IMR-90 (cell line): Measurements from ENCODE around the gene C2orf80. TPM values are rescaled to one million over a fixed set of nuclear protein-coding genes. Genes with fewer than 3 reads are reported as not detected.

Experiments used
- ATAC-seq: fragments of 200-7000 bp; cut with Tn5 transposase; 2 replicates; pipeline ENCODE4 v1.9.1; 2020; ENCODE audit warnings: low read depth, mild to moderate bottlenecking, moderate library complexity
- BruUV-seq: library from RNA; stranded (reverse); fragments of 400-500 nt; replicated peaks from 2 replicates; lab custom pipeline; 2021; lab: Mats Ljungman, UMichigan
- CTCF ChIA-PET: fragments of 300-600 bp; formaldehyde crosslinking; extraction: SDS; loops from one replicate; lab custom pipeline; 2021; ENCODE audit warnings: antibody characterized with exemption; lab: Yijun Ruan, JAX
- POLR2A ChIA-PET: fragments of 300-600 bp; sonication (Branson Sonifier 250); formaldehyde crosslinking; loops from one replicate; lab custom pipeline; 2022; ENCODE audit warnings: antibody characterized with exemption; ENCODE audit not compliant: unreplicated experiment; lab: Charles Lee
- DNase-seq: peaks from one replicate; pipeline ENCODE4 v3.0.0; 2013
- H2AFZ ChIP-seq: replicated peaks from 2 replicates; pipeline ENCODE3; 2013; ENCODE audit warnings: low read length, mild to moderate bottlenecking; ENCODE audit not compliant: poor library complexity
- H2AK5ac ChIP-seq: 2 replicates; pipeline ENCODE4 v1.6.1; 2013; ENCODE audit warnings: low read depth, low read length, inconsistent platforms
- H2AK9ac ChIP-seq: replicated peaks from 2 replicates; pipeline ENCODE3; 2013; ENCODE audit warnings: mild to moderate bottlenecking, low read depth, low read length, moderate library complexity; ENCODE audit not compliant: poor library complexity
- H2BK120ac ChIP-seq: 2 replicates; pipeline ENCODE4 v1.6.1; 2013; ENCODE audit warnings: low read depth, low read length, inconsistent platforms
- H2BK15ac ChIP-seq: 3 replicates; pipeline ENCODE4 v1.6.1; 2013; ENCODE audit warnings: low read depth, low read length, inconsistent platforms
- H2BK20ac ChIP-seq: 2 replicates; pipeline ENCODE4 v1.6.1; 2013; ENCODE audit warnings: low read depth, mild to moderate bottlenecking, inconsistent platforms, low read length, moderate library complexity
- H2BK5ac ChIP-seq: 2 replicates; pipeline ENCODE4 v1.6.1; 2013; ENCODE audit warnings: mild to moderate bottlenecking, low read depth, low read length, inconsistent platforms; ENCODE audit not compliant: poor library complexity, severe bottlenecking
- H3K14ac ChIP-seq: replicated peaks from 2 replicates; pipeline ENCODE4 v1.6.1; 2013; ENCODE audit warnings: low read depth, low read length, inconsistent platforms
- H3K18ac ChIP-seq: 2 replicates; pipeline ENCODE4 v1.6.1; 2013; ENCODE audit warnings: low read depth, low read length, control low read depth
- H3K23ac ChIP-seq: 2 replicates; pipeline ENCODE4 v1.6.1; 2013; ENCODE audit warnings: low read depth, low read length, inconsistent platforms
- H3K27ac ChIP-seq: 2 replicates; pipeline ENCODE4 v1.5.1; 2013; ENCODE audit warnings: mild to moderate bottlenecking, control low read depth, low read length; ENCODE audit not compliant: insufficient read depth
- H3K27me3 ChIP-seq: 2 replicates; pipeline ENCODE4 v1.6.1; 2013; ENCODE audit warnings: low read length; ENCODE audit not compliant: control insufficient read depth, insufficient read depth
- H3K36me3 ChIP-seq: 2 replicates; pipeline ENCODE4 v1.6.1; 2013; ENCODE audit warnings: low read length, mixed read lengths; ENCODE audit not compliant: control insufficient read depth, insufficient read depth
- H3K4ac ChIP-seq: 2 replicates; pipeline ENCODE4 v1.6.1; 2013; ENCODE audit warnings: low read depth, low read length, inconsistent platforms
- H3K4me1 ChIP-seq: 2 replicates; pipeline ENCODE4 v1.6.1; 2013; ENCODE audit warnings: low read length, mixed read lengths; ENCODE audit not compliant: control insufficient read depth, insufficient read depth
- H3K4me2 ChIP-seq: 2 replicates; pipeline ENCODE4 v1.6.1; 2013; ENCODE audit warnings: low read depth, mild to moderate bottlenecking, control low read depth, low read length, moderate library complexity
- H3K4me3 ChIP-seq: 2 replicates; pipeline ENCODE4 v1.5.1; 2013; ENCODE audit warnings: low read depth, mild to moderate bottlenecking, control low read depth, low read length, moderate library complexity; ENCODE audit not compliant: insufficient read depth
- H3K56ac ChIP-seq: 2 replicates; pipeline ENCODE4 v1.6.1; 2013; ENCODE audit warnings: low read length, inconsistent platforms; ENCODE audit not compliant: insufficient read depth; ENCODE audit errors: extremely low read depth
- H3K79me1 ChIP-seq, 2 experiments: 2 replicates each; pipeline ENCODE4 v1.6.1; 2013; ENCODE audit warnings: low read length in 2 of 2, inconsistent platforms in 1 of 2, low read depth in 1 of 2
- H3K9ac ChIP-seq: 2 replicates; pipeline ENCODE4 v1.6.1; 2013; ENCODE audit warnings: low read depth, low read length, control low read depth
- H3K9me1 ChIP-seq: 2 replicates; pipeline ENCODE4 v1.6.1; 2013; ENCODE audit warnings: low read length, inconsistent platforms; ENCODE audit not compliant: insufficient read depth
- H3K9me3 ChIP-seq: 2 replicates; pipeline ENCODE4 v1.6.1; 2013; ENCODE audit warnings: low read length; ENCODE audit not compliant: control insufficient read depth, insufficient read depth
- H4K20me1 ChIP-seq: 2 replicates; pipeline ENCODE4 v1.6.1; 2013; ENCODE audit warnings: low read length, inconsistent platforms; ENCODE audit not compliant: insufficient read depth
- H4K5ac ChIP-seq: 2 replicates; pipeline ENCODE4 v1.6.1; 2013; ENCODE audit warnings: mild to moderate bottlenecking, low read depth, low read length, control low read depth
- H4K8ac ChIP-seq, 2 experiments: 2 replicates each; pipeline ENCODE4 v1.6.1; 2013; ENCODE audit warnings: low read depth in 2 of 2, low read length in 2 of 2, control low read depth in 1 of 2, inconsistent platforms in 1 of 2
- H4K91ac ChIP-seq: 2 replicates; pipeline ENCODE4 v1.6.1; 2013; ENCODE audit warnings: low read depth, low read length, inconsistent platforms; ENCODE audit not compliant: insufficient read depth
- CHD1 ChIP-seq: IDR thresholded peaks from 2 replicates; pipeline ENCODE4 v1.6.1; 2012; ENCODE audit warnings: low read depth, low read length, improper control_type of control experiment
- WGBS, 2 experiments: methylation state at CpG; one replicate each; pipeline versions ENCODE4 v1.1.5 to v1.1.7; 2013; ENCODE audit warnings: missing lambda C conversion rate in 2 of 2; ENCODE audit not compliant: insufficient read length in 1 of 2; ENCODE audit errors: extremely low coverage in 2 of 2; 5-methylcytosine and 5-hydroxymethylcytosine counted together
- dilution Hi-C: fragments of 300-500 bp; cut with HindIII; formaldehyde crosslinking; loops from one replicate; pipeline ENCODE4 v1.14.3; 2018; ENCODE audit warnings: low sequenced_read_pairs; ENCODE audit not compliant: unreplicated experiment
- in situ Hi-C: fragments of 300-500 bp; cut with MboI; formaldehyde crosslinking; loops from 3 replicates; pipeline ENCODE4 v1.14.3; 2019; ENCODE audit warnings: low sequenced_read_pairs, inconsistent platforms, mixed read lengths
- intact Hi-C: fragments of 100-400 bp; cut with micrococcal nuclease; formaldehyde crosslinking; loops from 2 replicates; pipeline ENCODE4 v1.10.0; 2022
- polyA plus RNA-seq, 3 experiments: library from polyadenylated mRNA; depleted of rRNA; stranded (reverse); fragments of >200 nt; gene quantifications; 2 replicates each; pipeline ENCODE4 v1.2.3, GENCODE V29; 2012; ENCODE audit warnings: low replicate concordance in 1 of 3
- total RNA-seq: library from RNA; depleted of rRNA; stranded (reverse); fragments of >200 nt; gene quantifications from 2 replicates; pipeline ENCODE4 v1.2.3, GENCODE V29; 2012
- TF ChIP-seq, protein P1 (sequence below): conservative IDR thresholded peaks from 2 replicates; pipeline ENCODE4 v1.5.1; 2012; ENCODE audit warnings: mild to moderate bottlenecking, low read depth, low read length, improper control_type of control experiment

Gene C2orf80
- total and polyA plus RNA-seq, 2 of the 4 experiments (the other 2 are of a cell fraction): not detected

GRCh38 chr2:208146006-208146405, 43.8 kb downstream of the C2orf80 start, which contains the start of gene CRYGB:
Gene CRYGB, minus strand, starts transcription at chr2:208146158. Its CDS starts 38 bp downstream, at chr2:208146120.
- no peak within 1 kb of the TSS for H3K4me3 ChIP-seq
- no peak for ATAC-seq
- H3K4ac ChIP-seq: no peak within 1 kb of the TSS
- H2BK20ac ChIP-seq: no peak within 1 kb of the TSS
- H2AK9ac ChIP-seq: no peak within 1 kb of the TSS
- dilution Hi-C loops: no loop called here
- ChIA-PET POLR2A (no interaction called here), CTCF (no interaction called here)
- no peak within 1 kb of the TSS for H2BK120ac ChIP-seq
- H3K9me1 ChIP-seq: no peaks in the 10 kb centered on the region
- H3K4me1 ChIP-seq: no peaks in the 10 kb centered on the region
- no peak within 1 kb of the TSS for H2AFZ ChIP-seq
- H3K36me3 ChIP-seq: no peaks in the 10 kb centered on the region
- H3K27ac ChIP-seq: no peak within 1 kb of the TSS
- BruUV-seq: no TSS peak
- no peak within 1 kb of the TSS for H4K91ac ChIP-seq
- no peak within 1 kb of the TSS for H4K8ac ChIP-seq
- H3K79me1 ChIP-seq: no peaks in the 10 kb centered on the region
- H2BK15ac ChIP-seq: no peak within 1 kb of the TSS
- H4K5ac ChIP-seq: no peak within 1 kb of the TSS
- H3K9ac ChIP-seq: no peak within 1 kb of the TSS
- in situ Hi-C loops: no loop called here
- no peak for TF ChIP-seq CHD1
- TF ChIP-seq, protein P1, sequence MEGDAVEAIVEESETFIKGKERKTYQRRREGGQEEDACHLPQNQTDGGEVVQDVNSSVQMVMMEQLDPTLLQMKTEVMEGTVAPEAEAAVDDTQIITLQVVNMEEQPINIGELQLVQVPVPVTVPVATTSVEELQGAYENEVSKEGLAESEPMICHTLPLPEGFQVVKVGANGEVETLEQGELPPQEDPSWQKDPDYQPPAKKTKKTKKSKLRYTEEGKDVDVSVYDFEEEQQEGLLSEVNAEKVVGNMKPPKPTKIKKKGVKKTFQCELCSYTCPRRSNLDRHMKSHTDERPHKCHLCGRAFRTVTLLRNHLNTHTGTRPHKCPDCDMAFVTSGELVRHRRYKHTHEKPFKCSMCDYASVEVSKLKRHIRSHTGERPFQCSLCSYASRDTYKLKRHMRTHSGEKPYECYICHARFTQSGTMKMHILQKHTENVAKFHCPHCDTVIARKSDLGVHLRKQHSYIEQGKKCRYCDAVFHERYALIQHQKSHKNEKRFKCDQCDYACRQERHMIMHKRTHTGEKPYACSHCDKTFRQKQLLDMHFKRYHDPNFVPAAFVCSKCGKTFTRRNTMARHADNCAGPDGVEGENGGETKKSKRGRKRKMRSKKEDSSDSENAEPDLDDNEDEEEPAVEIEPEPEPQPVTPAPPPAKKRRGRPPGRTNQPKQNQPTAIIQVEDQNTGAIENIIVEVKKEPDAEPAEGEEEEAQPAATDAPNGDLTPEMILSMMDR: no peak
- H3K23ac ChIP-seq: no peak within 1 kb of the TSS
- intact Hi-C loops: no loop called here
- no peak within 1 kb of the TSS for H3K56ac ChIP-seq
- WGBS, 2 experiments: no CpG with 5 or more reads among the region's 6 CpGs
- DNase-seq: no peak
- 0 out of 2 replicates have a peak, but pooled peaks cover 3% of the 10 kb centered on the region for H3K27me3 ChIP-seq
- no peak within 1 kb of the TSS for H2BK5ac ChIP-seq
- no peak within 1 kb of the TSS for H3K14ac ChIP-seq
- no peaks in the 10 kb centered on the region for H4K20me1 ChIP-seq
- H3K9me3 ChIP-seq: no peaks in the 10 kb centered on the region
- no peak within 1 kb of the TSS for H3K18ac ChIP-seq
- H2AK5ac ChIP-seq: no peak within 1 kb of the TSS
- H3K4me2 ChIP-seq: no peak within 1 kb of the TSS
